Progenitor cell of endocrine pancreas (in vitro differentiated cells): ENCODE measurements around the gene NUDT7. TPM values are rescaled to one million over a fixed set of nuclear protein-coding genes. Genes with fewer than 3 reads are reported as not detected.

Experiments used
- DNase-seq: peaks from one replicate; pipeline ENCODE4 v3.0.0; 2021; ENCODE audit warnings: low spot score; ENCODE audit not compliant: unreplicated experiment
- H3K27ac Mint-ChIP-seq: 2 replicates; pipeline ENCODE4 v1.8.0; 2021; ENCODE audit warnings: mild to moderate bottlenecking, moderate library complexity, mixed read lengths
- H3K27me3 Mint-ChIP-seq: 2 replicates; pipeline ENCODE4 v1.8.0; 2021; ENCODE audit warnings: mixed read lengths
- H3K36me3 Mint-ChIP-seq: 2 replicates; pipeline ENCODE4 v1.8.0; 2022; ENCODE audit warnings: mixed read lengths; ENCODE audit not compliant: insufficient read depth
- H3K4me1 Mint-ChIP-seq: 2 replicates; pipeline ENCODE4 v1.8.0; 2021; ENCODE audit warnings: low read depth, mixed read lengths
- H3K4me3 Mint-ChIP-seq: 2 replicates; pipeline ENCODE4 v1.8.0; 2021; ENCODE audit warnings: low read depth, mild to moderate bottlenecking, moderate library complexity, mixed read lengths
- H3K9me3 Mint-ChIP-seq: 2 replicates; pipeline ENCODE4 v1.8.0; 2021; ENCODE audit warnings: low read depth, mixed read lengths
- CTCF ChIP-seq: fragments of 200-600 bp; sonication (generic); IDR thresholded peaks from one replicate; pipeline ENCODE4 v1.5.0; 2021; ENCODE audit warnings: antibody characterized with exemption, mild to moderate bottlenecking; ENCODE audit not compliant: unreplicated experiment
- total RNA-seq: library from RNA; stranded (reverse); gene quantifications from 2 replicates; pipeline ENCODE4 v1.2.1, GENCODE V29; 2021

NUDT7 gene
- total RNA-seq, 1 donor from 2014 or later: 4.2 TPM

- Mint-ChIP-seq H3K4me1 (no peaks in the 10 kb centered on the region), H3K27ac (no peak overlapping the region), H3K27me3 (peaks cover 14% of the 10 kb centered on the region), H3K4me3 (no peak overlapping the region), H3K36me3 (no peaks in the 10 kb centered on the region), H3K9me3 (no peaks in the 10 kb centered on the region)
- no peak for TF ChIP-seq CTCF
- no peak for DNase-seq
Measured at GRCh38 chr16:77748421-77749005, 26.2 kb downstream of the NUDT7 start.

GRCh38 chr16:77749415-77749814 is 27.1 kb downstream of the NUDT7 start:
- no peak overlapping the region for H3K27ac Mint-ChIP-seq
- no peak overlapping the region for H3K4me3 Mint-ChIP-seq
- H3K27me3 Mint-ChIP-seq: peaks cover 18% of the 10 kb centered on the region
- TF ChIP-seq CTCF: no peak
- H3K4me1 Mint-ChIP-seq: no peaks in the 10 kb centered on the region
- no peaks in the 10 kb centered on the region for H3K36me3 Mint-ChIP-seq
- no peak for DNase-seq
- no peaks in the 10 kb centered on the region for H3K9me3 Mint-ChIP-seq

- Mint-ChIP-seq H3K4me3 (no peak overlapping the region), H3K4me1 (peaks cover 2% of the 10 kb centered on the region), H3K27ac (no peak overlapping the region), H3K9me3 (no peaks in the 10 kb centered on the region), H3K27me3 (peaks cover 7% of the 10 kb centered on the region), H3K36me3 (no peaks in the 10 kb centered on the region)
- no peak for TF ChIP-seq CTCF
- no peak for DNase-seq
Measured at GRCh38 chr16:77758046-77758445, 35.7 kb downstream of the NUDT7 start.

GRCh38 chr16:77758508-77758907 is 36.2 kb downstream of the NUDT7 start:
- H3K27ac Mint-ChIP-seq: no peak overlapping the region
- H3K4me3 Mint-ChIP-seq: no peak overlapping the region
- H3K36me3 Mint-ChIP-seq: no peaks in the 10 kb centered on the region
- peaks cover 5% of the 10 kb centered on the region for H3K27me3 Mint-ChIP-seq
- H3K9me3 Mint-ChIP-seq: no peaks in the 10 kb centered on the region
- TF ChIP-seq CTCF: no peak
- DNase-seq: no peak
- peaks cover 2% of the 10 kb centered on the region for H3K4me1 Mint-ChIP-seq

GRCh38 chr16:77759201-77759600 is 36.9 kb downstream of the NUDT7 start:
- no peak overlapping the region for H3K27ac Mint-ChIP-seq
- no peak overlapping the region for H3K4me3 Mint-ChIP-seq
- H3K27me3 Mint-ChIP-seq: no peaks in the 10 kb centered on the region
- no peaks in the 10 kb centered on the region for H3K9me3 Mint-ChIP-seq
- TF ChIP-seq CTCF: no peak
- no peaks in the 10 kb centered on the region for H3K36me3 Mint-ChIP-seq
- no peak for DNase-seq
- peaks cover 2% of the 10 kb centered on the region for H3K4me1 Mint-ChIP-seq
